ENCODE data around the gene RXFP1.

DNA sequence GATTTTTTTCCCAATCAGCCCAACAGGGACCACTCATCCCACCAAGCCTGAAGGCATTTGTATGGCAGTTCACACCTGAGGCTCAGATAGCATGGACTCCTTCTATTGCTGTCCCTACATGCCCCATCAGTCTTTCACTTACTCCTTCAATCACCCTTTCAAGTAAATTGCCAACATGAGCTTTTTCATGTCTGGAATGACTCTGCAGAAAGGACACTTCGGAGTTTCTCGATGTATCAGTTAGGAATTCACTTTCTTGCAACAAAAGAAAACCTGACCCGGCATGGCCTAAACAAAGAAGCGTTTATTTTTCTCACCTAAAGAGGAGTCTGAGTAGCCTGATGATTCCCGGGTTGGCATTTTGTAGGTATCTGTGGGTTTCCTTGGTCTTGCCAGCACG, 38.6 kb downstream of the RXFP1 start:
- TF ChIP-seq TAF1 (IDR thresholded peaks at IDR 0.05; ENCODE audit: low read depth) (no peak), YY1 (IDR thresholded peaks at IDR 0.05; ENCODE audit: low read depth) (no peak)

All from Ishikawa (cell line).